Suprapubic skin (tissue), 4 donors: ENCODE results near the gene BNC2. TPM values are rescaled to one million over a fixed set of nuclear protein-coding genes. Genes with fewer than 3 reads are reported as not detected.

Experiments
- DNase-seq, 2 donors: peaks; one replicate each; pipeline ENCODE4 v3.0.0-alpha.2; 2019; ENCODE audit warnings: low spot score in 2 of 2
- H3K27ac ChIP-seq: fragments of 200-600 bp; sonication (generic); one replicate; pipeline ENCODE4 v1.5.1; 2019
- H3K27me3 ChIP-seq: fragments of 200-600 bp; sonication (generic); one replicate; pipeline ENCODE4 v1.5.1; 2019
- H3K36me3 ChIP-seq: fragments of 200-600 bp; sonication (generic); one replicate; pipeline ENCODE4 v1.5.1; 2019
- H3K4me1 ChIP-seq: fragments of 200-600 bp; sonication (generic); one replicate; pipeline ENCODE4 v1.5.1; 2019
- H3K4me3 ChIP-seq: fragments of 200-600 bp; sonication (generic); one replicate; pipeline ENCODE4 v1.5.1; 2019; ENCODE audit warnings: mild to moderate bottlenecking
- H3K9me3 ChIP-seq: fragments of 200-600 bp; sonication (generic); one replicate; pipeline ENCODE4 v1.5.1; 2019
- EP300 ChIP-seq: sonication (generic); formaldehyde crosslinking; IDR thresholded peaks from one replicate; pipeline ENCODE4 v1.6.1; 2017; ENCODE audit warnings: antibody characterized with exemption
- POLR2A ChIP-seq, 2 donors: fragments of 450-650 bp; IDR thresholded peaks; one replicate each; pipeline ENCODE4 v1.6.1; 2017; ENCODE audit warnings: antibody characterized with exemption in 2 of 2, mild to moderate bottlenecking in 2 of 2, moderate library complexity in 2 of 2
- POLR2AphosphoS5 ChIP-seq, 3 donors: sonication (generic); formaldehyde crosslinking; IDR thresholded peaks; one replicate each; pipeline ENCODE4 v1.6.1; 2017; ENCODE audit warnings: antibody characterized with exemption in 3 of 3
- WGBS: methylation state at CpG from one replicate; pipeline ENCODE4 v1.1.5; 2018; 5-methylcytosine and 5-hydroxymethylcytosine counted together
- total RNA-seq, 4 donors: library from RNA; depleted of rRNA; stranded (reverse); fragments of >200 nt; gene quantifications; one replicate each; pipeline ENCODE4 v1.1.0, GENCODE V29; 2016
- TF ChIP-seq, protein P1 (sequence below), 2 donors: fragments of 200-600 bp in 1 of 2; fragments of 450-650 bp in 1 of 2; sonication (generic) in 1 of 2; IDR thresholded peaks; one replicate each; pipeline ENCODE4 v1.5.1; 2016 to 2019; ENCODE audit warnings: antibody characterized with exemption in 2 of 2, mild to moderate bottlenecking in 1 of 2, moderate library complexity in 1 of 2

BNC2 gene
- total RNA-seq, 4 donors from 2014 or later: 6.5 to 12.3 (median 8.9) TPM

DNA sequence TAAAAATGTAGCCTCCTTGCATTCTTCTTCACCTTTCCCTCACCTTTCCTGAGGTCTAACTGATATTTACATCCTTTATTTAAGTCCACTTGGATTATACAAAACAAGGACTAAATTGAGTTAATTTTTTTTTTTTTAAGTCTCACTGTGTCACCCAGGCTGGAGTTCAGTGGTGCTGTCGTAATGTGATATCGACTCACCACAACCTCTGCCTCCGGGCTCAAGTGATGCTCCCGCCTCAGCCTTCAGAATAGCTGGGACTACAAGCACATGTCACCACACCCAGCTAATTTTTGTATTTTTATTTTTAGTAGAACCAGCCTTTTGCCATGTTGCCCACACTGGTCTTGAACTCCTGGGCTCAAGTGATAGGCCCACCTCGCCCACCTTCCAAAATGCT is 195.3 kb downstream of the BNC2 start:
- WGBS: 88% methylated on average over 5 of the region's 5 CpGs
- no peaks in the 10 kb centered on the region for H3K36me3 ChIP-seq
- H3K27ac ChIP-seq: no peak overlapping the region
- H3K9me3 ChIP-seq: no peaks in the 10 kb centered on the region
- peaks cover 3% of the 10 kb centered on the region for H3K4me1 ChIP-seq
- no peaks in the 10 kb centered on the region for H3K27me3 ChIP-seq
- no peak overlapping the region for H3K4me3 ChIP-seq
- TF ChIP-seq POLR2AphosphoS5 (IDR thresholded peaks at IDR 0.05): no peak
- no peak for TF ChIP-seq EP300
- TF ChIP-seq, protein P1, sequence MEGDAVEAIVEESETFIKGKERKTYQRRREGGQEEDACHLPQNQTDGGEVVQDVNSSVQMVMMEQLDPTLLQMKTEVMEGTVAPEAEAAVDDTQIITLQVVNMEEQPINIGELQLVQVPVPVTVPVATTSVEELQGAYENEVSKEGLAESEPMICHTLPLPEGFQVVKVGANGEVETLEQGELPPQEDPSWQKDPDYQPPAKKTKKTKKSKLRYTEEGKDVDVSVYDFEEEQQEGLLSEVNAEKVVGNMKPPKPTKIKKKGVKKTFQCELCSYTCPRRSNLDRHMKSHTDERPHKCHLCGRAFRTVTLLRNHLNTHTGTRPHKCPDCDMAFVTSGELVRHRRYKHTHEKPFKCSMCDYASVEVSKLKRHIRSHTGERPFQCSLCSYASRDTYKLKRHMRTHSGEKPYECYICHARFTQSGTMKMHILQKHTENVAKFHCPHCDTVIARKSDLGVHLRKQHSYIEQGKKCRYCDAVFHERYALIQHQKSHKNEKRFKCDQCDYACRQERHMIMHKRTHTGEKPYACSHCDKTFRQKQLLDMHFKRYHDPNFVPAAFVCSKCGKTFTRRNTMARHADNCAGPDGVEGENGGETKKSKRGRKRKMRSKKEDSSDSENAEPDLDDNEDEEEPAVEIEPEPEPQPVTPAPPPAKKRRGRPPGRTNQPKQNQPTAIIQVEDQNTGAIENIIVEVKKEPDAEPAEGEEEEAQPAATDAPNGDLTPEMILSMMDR (IDR thresholded peaks at IDR 0.05): no peak
- DNase-seq: no peak

DNA sequence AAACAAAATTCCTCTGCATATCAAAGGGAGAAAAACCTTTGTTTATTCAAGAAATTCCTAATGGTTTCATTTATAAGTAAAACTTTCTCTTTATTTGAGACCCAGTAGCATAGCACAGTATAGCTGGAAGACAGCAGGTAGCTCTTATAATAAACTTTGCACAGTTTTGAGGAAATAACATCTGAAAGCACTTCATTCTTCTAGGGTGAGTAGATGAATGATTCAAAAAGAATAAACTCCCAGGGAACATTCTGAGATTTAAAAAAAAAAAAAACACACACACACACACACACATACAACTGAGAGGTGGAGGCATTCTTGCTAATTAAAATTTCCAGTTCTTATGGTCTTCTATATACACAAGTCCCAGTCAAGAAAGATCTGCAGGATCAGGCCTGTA is 197.3 kb downstream of the BNC2 start:
- Histone ChIP-seq H3K27ac (no peak overlapping the region), H3K9me3 (no peaks in the 10 kb centered on the region), H3K4me3 (no peak overlapping the region), H3K4me1 (peaks cover 3% of the 10 kb centered on the region), H3K27me3 (no peaks in the 10 kb centered on the region), H3K36me3 (no peaks in the 10 kb centered on the region)
- no peak for DNase-seq
- TF ChIP-seq POLR2AphosphoS5 (IDR thresholded peaks at IDR 0.05): no peak
- TF ChIP-seq, protein P1 (IDR thresholded peaks at IDR 0.05): no peak

DNA sequence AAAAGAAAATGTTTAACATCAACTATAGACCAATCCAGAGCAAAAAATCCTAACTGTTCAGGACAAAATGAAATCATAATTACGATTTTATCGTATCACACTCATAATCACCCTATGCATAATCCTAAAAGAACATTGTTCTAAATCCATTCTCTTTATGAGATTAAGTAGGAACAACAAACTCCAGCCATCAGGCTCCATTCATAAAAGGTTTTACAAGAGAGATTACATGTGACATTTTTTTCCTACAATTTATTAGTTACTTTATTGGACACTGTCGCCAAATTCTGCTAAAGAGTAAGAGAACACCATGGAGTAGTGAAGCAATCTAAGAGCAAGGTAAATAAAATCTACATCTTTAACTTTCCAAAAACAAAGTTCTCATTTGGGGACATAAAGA is 198.0 kb downstream of the BNC2 start:
- no peak overlapping the region for H3K27ac ChIP-seq
- TF ChIP-seq EP300 (no peak), POLR2A (IDR thresholded peaks at IDR 0.05) (no peak), POLR2AphosphoS5 (IDR thresholded peaks at IDR 0.05) (no peak)
- TF ChIP-seq, protein P1 (IDR thresholded peaks at IDR 0.05): no peak
- H3K27me3 ChIP-seq: no peaks in the 10 kb centered on the region
- no peak overlapping the region for H3K4me3 ChIP-seq
- no peaks in the 10 kb centered on the region for H3K36me3 ChIP-seq
- 97% methylated on average over 3 of the region's 3 CpGs for WGBS
- DNase-seq: no peak
- no peaks in the 10 kb centered on the region for H3K9me3 ChIP-seq
- peaks cover 3% of the 10 kb centered on the region for H3K4me1 ChIP-seq

DNA sequence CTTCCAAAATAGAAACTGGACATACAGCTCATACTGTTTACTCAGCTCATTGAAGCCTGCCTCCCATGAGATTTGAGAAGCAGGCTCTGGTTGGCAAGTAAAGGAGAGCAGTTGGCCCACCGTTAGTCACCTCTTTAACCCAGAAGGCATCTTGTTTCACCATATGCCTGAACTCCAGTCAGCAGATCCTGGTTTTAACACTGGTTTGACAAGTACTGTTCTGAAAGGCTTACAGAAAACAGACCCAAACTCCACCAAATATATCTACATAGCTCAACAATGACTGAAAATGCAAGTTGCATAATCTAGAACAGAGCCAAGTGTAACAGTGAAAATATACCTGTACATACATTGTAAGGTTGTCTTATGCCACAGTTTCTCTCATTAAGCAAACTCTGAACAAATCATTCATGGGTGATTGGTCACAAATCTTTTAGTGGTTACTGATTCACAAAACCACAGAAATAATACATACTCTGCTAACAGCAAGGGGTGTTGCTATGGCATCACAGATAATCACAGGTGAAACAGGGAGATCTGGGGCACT is 198.8 kb downstream of the BNC2 start:
- H3K9me3 ChIP-seq: no peaks in the 10 kb centered on the region
- H3K36me3 ChIP-seq: no peaks in the 10 kb centered on the region
- no peak for DNase-seq
- no peak overlapping the region for H3K4me3 ChIP-seq
- H3K27ac ChIP-seq: no peak overlapping the region
- no peaks in the 10 kb centered on the region for H3K27me3 ChIP-seq
- H3K4me1 ChIP-seq: peaks cover 3% of the 10 kb centered on the region
- WGBS: 60% methylated on average over 1 of the region's 1 CpG
- TF ChIP-seq, protein P1 (IDR thresholded peaks at IDR 0.05): no peak
- TF ChIP-seq POLR2AphosphoS5 (IDR thresholded peaks at IDR 0.05): no peak
- no peak for TF ChIP-seq EP300

DNA sequence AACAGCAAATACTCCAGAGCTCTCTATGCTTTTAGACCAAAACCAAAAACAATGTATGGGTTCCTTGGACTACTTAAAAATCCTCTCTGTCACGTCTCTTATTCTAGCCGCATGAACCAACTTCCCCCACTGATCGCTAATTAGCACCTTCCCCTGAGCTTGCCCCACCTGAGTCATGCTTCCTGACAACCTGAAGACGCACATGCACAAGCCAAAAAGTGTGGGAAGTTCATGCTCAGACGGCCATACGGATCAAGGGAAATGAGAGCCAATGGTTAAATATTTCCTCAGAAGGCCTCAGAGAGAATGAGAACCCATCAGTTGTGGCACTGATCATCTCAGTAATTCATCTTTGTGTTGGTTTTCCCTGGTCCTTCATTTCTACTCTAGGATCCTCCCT is 199.7 kb downstream of the BNC2 start:
- Histone ChIP-seq H3K4me3 (no peak overlapping the region), H3K9me3 (no peaks in the 10 kb centered on the region), H3K36me3 (no peaks in the 10 kb centered on the region), H3K4me1 (peaks cover 3% of the 10 kb centered on the region), H3K27ac (no peak overlapping the region), H3K27me3 (no peaks in the 10 kb centered on the region)
- no peak for DNase-seq
- TF ChIP-seq POLR2AphosphoS5 (IDR thresholded peaks at IDR 0.05) (no peak), POLR2A (IDR thresholded peaks at IDR 0.05) (no peak), EP300 (no peak)
- TF ChIP-seq, protein P1 (IDR thresholded peaks at IDR 0.05): no peak
- 83% methylated on average over 6 of the region's 6 CpGs for WGBS
